GM18519 (cell line): ENCODE results near the gene PDE2A.
"Not testable (repeated sequence)": the region's sequence is repeated elsewhere in the genome, so short reads cannot be mapped to it uniquely, and the experiment has no call there.

Source experiments
- ATAC-seq: cut with Tn5 transposase; IDR thresholded peaks from one replicate; pipeline ENCODE4 v1.9.1; 2021; ENCODE audit warnings: mild to moderate bottlenecking, moderate library complexity; ENCODE audit not compliant: unreplicated experiment, low FRiP score

Gene PDE2A

DNA sequence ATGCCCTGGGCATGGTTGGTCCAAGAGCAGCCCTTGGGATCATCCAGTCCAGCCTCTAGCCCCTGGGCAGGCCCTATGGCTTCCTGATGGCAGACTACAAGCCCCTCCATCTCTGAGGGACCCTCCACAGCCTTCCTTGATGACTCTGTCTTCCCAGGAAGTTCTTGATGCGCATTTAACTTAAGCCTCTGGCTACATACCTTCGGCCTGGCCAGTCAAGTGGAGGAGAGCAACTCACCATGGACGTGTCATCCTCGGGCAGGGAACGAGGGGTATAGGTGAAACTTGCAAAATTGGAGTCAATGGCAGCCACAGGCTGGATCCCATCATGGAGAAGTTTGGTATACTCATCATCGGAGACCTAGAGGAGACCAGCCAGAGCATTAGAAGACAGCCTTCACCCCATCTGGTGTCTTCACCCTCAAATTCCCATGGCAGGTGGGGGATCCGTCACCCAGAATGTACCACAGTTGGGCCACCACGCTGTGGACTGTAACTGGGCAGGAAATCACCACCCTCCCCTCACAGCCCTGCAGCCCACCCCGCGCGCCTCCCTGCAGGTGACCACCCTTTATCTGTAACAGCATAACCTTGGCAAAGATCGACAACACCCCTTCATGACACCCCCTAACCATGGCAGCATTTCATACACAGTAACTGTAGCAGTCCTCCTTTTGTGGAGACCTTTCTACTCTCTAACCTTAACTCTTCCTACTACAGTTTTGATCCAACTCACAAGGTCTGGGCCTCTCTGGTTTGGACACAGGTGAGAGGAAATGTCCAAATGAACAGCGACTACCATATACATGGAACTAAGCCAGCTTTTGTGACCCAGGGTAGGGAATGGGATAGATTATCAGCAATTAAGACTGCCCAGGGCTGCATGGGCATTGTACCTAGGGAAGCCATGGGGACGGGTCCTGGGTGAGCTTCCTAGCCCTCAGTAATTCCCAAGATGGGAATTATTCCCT lies 91.7 kb downstream of the PDE2A start:
- no peak for ATAC-seq

GRCh38 chr11:72581067-72581466 lies 93.2 kb downstream of the PDE2A start:
- no peak for ATAC-seq

GRCh38 chr11:72580642-72580950 lies 93.6 kb downstream of the PDE2A start:
- ATAC-seq, result no peak

GRCh38 chr11:72579816-72580641 lies 94.2 kb downstream of the PDE2A start:
- no peak for ATAC-seq

DNA sequence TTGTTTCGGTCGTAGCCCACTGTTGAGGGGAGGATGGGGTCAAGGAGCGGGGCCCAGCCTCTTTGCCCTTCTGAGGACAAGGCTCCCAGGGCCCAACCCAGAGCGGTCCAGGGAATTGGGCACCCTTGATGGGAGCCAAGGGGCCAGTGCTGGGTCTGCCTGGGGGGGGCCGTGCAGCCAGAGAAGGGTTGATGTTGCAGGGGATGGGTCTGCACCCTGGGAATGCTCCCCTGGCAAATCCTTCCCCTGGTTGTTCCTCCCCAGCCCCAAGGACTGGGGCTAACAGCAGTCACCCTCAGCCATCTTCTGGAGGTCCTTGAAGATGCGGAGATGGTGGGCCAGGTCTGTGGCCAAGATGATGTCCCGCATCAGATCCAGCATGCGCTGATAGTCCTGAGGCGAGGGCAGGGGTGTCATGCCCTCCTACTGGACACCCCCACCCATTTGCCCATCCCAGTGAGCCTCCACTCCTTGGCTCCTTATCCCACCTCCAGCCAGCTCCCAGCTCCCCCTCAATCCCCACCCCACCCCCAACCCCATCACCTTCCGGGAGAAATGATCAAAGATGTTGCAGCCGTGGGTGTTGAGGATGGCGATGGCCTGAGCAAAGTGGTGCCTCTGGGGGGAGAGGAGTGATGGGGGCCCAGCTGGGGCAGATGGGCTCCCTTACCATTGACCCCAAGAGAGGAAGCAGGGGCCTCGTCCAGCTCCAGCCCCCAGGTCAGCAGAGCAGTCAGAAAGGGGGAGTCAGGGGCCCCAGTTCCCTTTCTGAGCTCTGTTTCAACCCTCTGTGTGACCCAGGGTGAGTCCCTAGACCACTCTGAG lies 95.0 kb downstream of the PDE2A start:
- ATAC-seq, result no peak

- no peak for ATAC-seq
Observed at GRCh38 chr11:72578566-72578965, 95.7 kb downstream of the PDE2A start.

DNA sequence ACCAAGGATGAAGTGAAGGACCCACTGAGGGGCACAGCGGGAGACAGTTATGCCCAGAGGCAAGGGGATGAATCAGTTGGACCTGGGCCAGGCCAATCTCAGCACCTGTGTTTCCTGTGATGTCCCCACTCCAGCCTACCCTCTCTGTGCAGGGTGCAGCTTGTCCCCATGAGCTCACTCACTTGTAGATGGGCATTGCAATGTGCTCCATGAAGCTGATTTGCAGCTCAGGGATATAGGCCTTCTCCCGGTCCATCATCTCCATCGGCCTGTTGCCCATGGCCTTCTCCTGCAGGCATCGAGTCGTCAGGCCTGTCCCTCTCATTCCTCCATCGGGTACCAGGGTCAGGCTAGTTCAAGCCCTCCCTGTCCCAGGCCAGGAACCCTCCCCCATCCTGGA lies 96.2 kb downstream of the PDE2A start:
- no peak for ATAC-seq

DNA sequence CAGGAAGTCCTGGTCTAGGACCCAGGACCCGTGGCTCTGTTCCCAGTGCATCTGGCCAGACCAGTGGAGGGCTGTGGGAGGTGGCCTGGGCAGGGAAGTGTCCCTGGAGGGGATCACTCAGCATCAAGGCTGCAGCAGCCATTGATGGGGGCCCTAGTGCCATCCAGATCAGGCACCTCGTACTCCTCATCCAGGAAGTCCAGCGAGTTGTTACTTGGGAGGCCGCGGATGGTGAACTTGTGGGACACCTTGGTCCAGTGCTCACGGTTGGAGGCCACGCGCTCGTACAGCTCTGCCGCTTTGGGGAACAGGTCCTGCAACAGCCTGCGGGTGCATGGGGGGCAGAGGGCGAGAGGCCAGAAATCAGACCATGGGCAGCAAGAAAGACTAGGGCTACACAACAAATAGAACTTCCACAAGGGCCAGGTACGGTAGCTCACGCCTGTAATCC lies 96.9 kb downstream of the PDE2A start:
- ATAC-seq, result no peak

GRCh38 chr11:72576661-72577060 lies 97.6 kb downstream of the PDE2A start:
- no peak for ATAC-seq

GRCh38 chr11:72576243-72576595 lies 98.0 kb downstream of the PDE2A start:
- no peak for ATAC-seq

- ATAC-seq, result no peak
Observed at GRCh38 chr11:72575533-72576242, 98.5 kb downstream of the PDE2A start.

GRCh38 chr11:72574548-72575460 lies 99.4 kb downstream of the PDE2A start:
- no peak for ATAC-seq

DNA sequence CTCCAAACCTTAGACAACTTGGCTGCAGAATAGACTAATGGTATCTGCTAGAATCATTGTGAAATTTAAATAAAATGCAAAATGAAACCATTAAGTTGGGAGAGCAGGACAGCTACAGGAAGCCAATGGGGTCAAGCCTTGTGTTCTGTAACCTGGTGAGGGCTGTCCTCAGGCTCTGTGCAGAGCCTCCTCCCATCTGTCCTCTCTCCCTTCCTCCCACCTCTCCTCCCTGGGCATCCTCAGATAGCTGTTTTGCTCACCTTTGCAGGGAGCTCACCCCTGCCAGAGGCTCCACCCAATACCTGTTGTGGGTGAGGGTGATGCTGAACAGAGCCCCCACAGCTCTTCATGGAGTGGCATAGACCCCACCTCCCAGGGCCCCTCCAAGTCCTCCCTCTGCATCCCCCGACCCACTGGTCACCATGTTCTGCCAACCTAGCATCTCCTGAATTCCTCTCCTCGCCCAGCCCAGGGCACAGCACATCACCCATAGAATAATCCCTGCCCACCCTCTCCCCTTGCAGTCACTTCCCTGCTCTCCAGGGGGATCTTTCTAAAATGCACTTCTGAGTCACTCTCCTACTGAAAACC lies 100.3 kb downstream of the PDE2A start:
- ATAC-seq, result no peak

DNA sequence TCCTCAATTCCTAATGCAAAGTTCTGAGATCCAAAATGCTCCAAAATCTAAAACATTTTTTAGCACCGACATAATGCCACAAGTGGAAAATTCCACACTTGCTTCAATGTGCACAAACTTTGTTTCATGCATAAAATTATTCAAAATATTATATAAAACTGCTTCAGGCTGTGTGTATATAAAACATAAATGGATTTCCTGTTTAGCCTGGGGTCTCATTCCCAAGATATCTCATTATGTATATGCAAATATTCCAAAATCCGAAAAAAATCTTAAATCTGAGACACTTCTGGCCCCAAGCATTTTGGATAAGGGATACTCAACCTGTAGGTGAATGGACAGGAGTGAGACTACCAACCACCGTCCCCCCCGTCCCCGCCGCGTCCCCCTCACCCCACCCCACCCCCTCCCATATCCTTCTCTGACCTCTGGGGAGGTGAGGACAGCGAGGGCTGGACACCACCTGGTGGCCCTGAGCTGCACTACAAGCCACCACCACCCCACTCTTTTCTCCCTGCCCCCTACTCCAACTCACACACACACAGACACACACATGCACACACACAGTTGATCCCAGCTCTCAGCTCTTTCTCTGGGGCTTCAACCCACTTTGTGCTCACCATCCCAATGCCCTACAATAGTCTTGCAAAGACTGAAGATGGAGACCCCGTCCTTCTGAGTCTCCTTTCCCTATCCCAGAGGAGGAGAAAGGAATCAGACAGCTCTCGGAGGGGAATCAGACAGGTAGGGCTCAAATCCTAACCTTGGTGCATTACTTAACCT lies 101.0 kb downstream of the PDE2A start:
- no peak for ATAC-seq

DNA sequence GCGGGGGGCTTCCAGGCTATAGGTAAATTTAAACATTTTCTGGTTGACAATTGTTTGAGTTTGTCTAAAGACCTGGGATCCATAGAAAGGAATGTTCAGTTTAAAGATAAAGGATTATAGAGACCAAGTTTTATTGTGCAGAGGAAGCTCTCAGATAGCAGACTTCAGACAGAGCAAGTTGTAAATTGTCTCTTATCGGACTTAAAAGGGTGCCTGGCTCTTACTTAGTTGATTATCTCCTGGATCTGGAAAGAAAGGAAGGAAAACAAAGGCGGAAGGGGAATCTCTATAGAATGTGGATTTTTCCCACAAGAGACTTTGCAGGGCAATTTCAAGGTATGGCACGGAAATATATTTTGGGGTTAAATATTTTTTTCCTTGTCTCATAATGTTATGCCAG lies 101.7 kb downstream of the PDE2A start:
- not testable (repeated sequence) for ATAC-seq

DNA sequence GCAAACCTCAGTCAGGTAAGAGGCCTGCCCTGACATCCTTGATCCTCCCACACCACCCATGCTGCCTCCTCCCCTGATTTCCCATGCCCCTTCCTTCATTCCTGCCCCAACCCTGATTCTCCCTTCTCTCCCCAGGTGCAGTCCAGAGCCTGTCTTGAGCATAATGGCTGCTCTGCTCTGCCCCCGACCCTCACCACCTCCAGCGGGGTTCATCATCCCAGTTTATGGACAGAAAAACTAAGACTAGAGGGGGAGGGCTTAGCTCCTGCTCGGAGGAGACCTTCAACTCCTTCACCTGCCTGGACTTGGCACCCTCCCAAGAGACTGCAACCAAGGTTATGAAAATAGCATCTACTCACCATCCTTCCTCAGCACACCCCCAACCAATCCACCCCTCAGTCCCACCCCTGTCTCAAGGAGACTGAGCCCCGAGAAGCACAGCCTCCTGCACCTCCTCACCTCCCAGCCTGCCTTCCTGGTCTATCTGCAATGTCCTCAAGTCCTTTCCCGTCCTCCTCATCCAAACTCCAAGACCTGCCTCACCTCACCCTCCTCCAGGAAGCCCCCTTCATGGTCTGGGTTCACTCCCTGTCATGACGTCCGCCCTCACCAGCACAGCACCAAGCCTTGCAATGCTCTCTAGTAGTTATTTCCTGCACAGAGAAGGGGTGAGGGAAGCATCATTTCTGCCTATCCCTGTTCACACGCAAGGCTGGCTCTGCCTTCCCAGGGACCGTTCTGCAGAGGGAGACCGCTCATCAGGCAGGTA lies 103.1 kb downstream of the PDE2A start:
- ATAC-seq, result no peak
